ENCODE results near the gene HDHD3. TPM values are rescaled to one million over a fixed set of nuclear protein-coding genes. Genes with fewer than 3 reads are reported as not detected.

The HDHD3 gene
- total RNA-seq, 4 donors from 2014 or later: 17.0 to 31.3 (median 25.1) TPM

- Histone ChIP-seq H3K4me3 (no peak overlapping the region), H3K27me3 (no peaks in the 10 kb centered on the region), H3K4me1 (no peaks in the 10 kb centered on the region), H3K27ac (no peak overlapping the region), H3K9me3 (no peaks in the 10 kb centered on the region), H3K36me3 (no peaks in the 10 kb centered on the region)
- ATAC-seq: no peak
- WGBS, 2 donors (ENCODE audit: low coverage in 1 of 2): 0 to 33% methylated on average over 1 of the region's 1 CpG
- TF ChIP-seq POLR2A (IDR thresholded peaks at IDR 0.05) (no peak), EP300 (IDR thresholded peaks at IDR 0.05) (no peak), POLR2AphosphoS5 (IDR thresholded peaks at IDR 0.05) (no peak), CTCF (IDR thresholded peaks at IDR 0.05) (no peak)
Observed at GRCh38 chr9:113364951-113365350, 11.8 kb downstream of the HDHD3 start.

GRCh38 chr9:113363336-113363735 lies 13.4 kb downstream of the HDHD3 start:
- H3K27ac ChIP-seq: no peak overlapping the region
- no peaks in the 10 kb centered on the region for H3K9me3 ChIP-seq
- no peaks in the 10 kb centered on the region for H3K27me3 ChIP-seq
- TF ChIP-seq EP300 (IDR thresholded peaks at IDR 0.05) (no peak), POLR2A (IDR thresholded peaks at IDR 0.05) (no peak), CTCF (IDR thresholded peaks at IDR 0.05) (no peak), POLR2AphosphoS5 (IDR thresholded peaks at IDR 0.05) (no peak)
- no peak overlapping the region for H3K4me3 ChIP-seq
- no peaks in the 10 kb centered on the region for H3K4me1 ChIP-seq
- no peaks in the 10 kb centered on the region for H3K36me3 ChIP-seq
- WGBS, 2 donors (ENCODE audit: low coverage in 1 of 2): 69 to 94% methylated on average over 2 of the region's 3 CpGs
- ATAC-seq: no peak

- Histone ChIP-seq H3K9me3 (no peaks in the 10 kb centered on the region), H3K4me3 (no peak overlapping the region), H3K4me1 (no peaks in the 10 kb centered on the region), H3K27me3 (no peaks in the 10 kb centered on the region), H3K27ac (no peak overlapping the region), H3K36me3 (no peaks in the 10 kb centered on the region)
- 44 to 83% methylated on average over 2 to 7 of the region's 7 CpGs for WGBS, 2 donors (ENCODE audit: low coverage in 1 of 2)
- ATAC-seq: no peak
- TF ChIP-seq POLR2A (IDR thresholded peaks at IDR 0.05) (no peak), CTCF (IDR thresholded peaks at IDR 0.05) (no peak), POLR2AphosphoS5 (IDR thresholded peaks at IDR 0.05) (no peak), EP300 (IDR thresholded peaks at IDR 0.05) (no peak)
Observed at GRCh38 chr9:113361304-113362018, 15.3 kb downstream of the HDHD3 start.

- no peaks in the 10 kb centered on the region for H3K4me1 ChIP-seq
- no peaks in the 10 kb centered on the region for H3K9me3 ChIP-seq
- WGBS, 2 donors (ENCODE audit: low coverage in 1 of 2): 82 to 92% methylated on average over 8 to 15 of the region's 15 CpGs
- H3K36me3 ChIP-seq: no peaks in the 10 kb centered on the region
- peaks cover 6% of the 10 kb centered on the region for H3K27me3 ChIP-seq
- H3K27ac ChIP-seq: no peak overlapping the region
- no peak for ATAC-seq
- TF ChIP-seq POLR2AphosphoS5 (IDR thresholded peaks at IDR 0.05) (no peak), CTCF (IDR thresholded peaks at IDR 0.05) (no peak), POLR2A (IDR thresholded peaks at IDR 0.05) (no peak), EP300 (IDR thresholded peaks at IDR 0.05) (no peak)
- H3K4me3 ChIP-seq: no peak overlapping the region
Observed at GRCh38 chr9:113360242-113360842, 16.4 kb downstream of the HDHD3 start.

- Histone ChIP-seq H3K4me1 (no peaks in the 10 kb centered on the region), H3K9me3 (no peaks in the 10 kb centered on the region), H3K4me3 (no peak overlapping the region), H3K27me3 (peaks cover 16% of the 10 kb centered on the region), H3K36me3 (no peaks in the 10 kb centered on the region), H3K27ac (no peak overlapping the region)
- ATAC-seq: no peak
- TF ChIP-seq CTCF (IDR thresholded peaks at IDR 0.05) (no peak), POLR2A (IDR thresholded peaks at IDR 0.05) (no peak), EP300 (IDR thresholded peaks at IDR 0.05) (no peak), POLR2AphosphoS5 (IDR thresholded peaks at IDR 0.05) (no peak)
- WGBS, 2 donors (ENCODE audit: low coverage in 1 of 2): no CpG with 5 or more reads among the region's 1 CpG
Observed at GRCh38 chr9:113359385-113359784, 17.4 kb downstream of the HDHD3 start.
